ENCODE results near the gene P2RX5. TPM values are rescaled to one million over a fixed set of nuclear protein-coding genes. Genes with fewer than 3 reads are reported as not detected.

P2RX5 gene
- total and polyA plus RNA-seq, 10 of the 15 experiments (the other 5 are each of a cell fraction or from before 2014, with no cell fraction given): 6.9 to 28.8 (median 19.5) TPM

- peak; percentile 90; the same call in 1 of the 2 replicates for TF ChIP-seq ZNF207 (IDR thresholded peaks at IDR 0.05; ENCODE audit: borderline replicate concordance)
- TF ChIP-seq IRF3 (IDR thresholded peaks at IDR 0.05): 0 out of 2 replicates have a peak, but pooled peaks have one; percentile 9
- TF ChIP-seq SMAD5 (IDR thresholded peaks at IDR 0.05; ENCODE audit: low read depth): peak; percentile 51; the same call in 1 of the 2 replicates
- TF ChIP-seq ATF3 (IDR thresholded peaks at IDR 0.05; ENCODE audit: borderline replicate concordance, extremely low read depth, low read depth, low read length): peak; percentile 98
- TF ChIP-seq FOXK2 (IDR thresholded peaks at IDR 0.05): no peak
- peak; percentile 73 for TF ChIP-seq TAF1 (IDR thresholded peaks at IDR 0.05; ENCODE audit: borderline replicate concordance, low read depth, low read length)
- 0 out of 2 replicates have a peak, but pooled peaks have one; percentile 68 for TF ChIP-seq HDAC2 (IDR thresholded peaks at IDR 0.05)
- peak; percentile 24; the same call in 1 of the 2 replicates for TF ChIP-seq RB1 (IDR thresholded peaks at IDR 0.05; ENCODE audit: borderline replicate concordance)
- peak; percentile 40 for TF ChIP-seq SREBF1 (IDR thresholded peaks at IDR 0.05; ENCODE audit: low read length)
- TF ChIP-seq NFXL1 (IDR thresholded peaks at IDR 0.05; ENCODE audit: borderline replicate concordance): no peak
- TF ChIP-seq POU2F2 (IDR thresholded peaks at IDR 0.05; ENCODE audit: borderline replicate concordance, low read depth, low read length): peak; percentile 25; the same call in 1 of the 3 replicates
- TF ChIP-seq BMI1 (IDR thresholded peaks at IDR 0.05; ENCODE audit: borderline replicate concordance): no peak
- peak; percentile 99 for TF ChIP-seq USF1 (IDR thresholded peaks at IDR 0.05; ENCODE audit: borderline replicate concordance, extremely low read length, insufficient read depth, low read depth, low read length)
- no peak for TF ChIP-seq BRCA1 (IDR thresholded peaks at IDR 0.05; ENCODE audit: low read depth, low read length)
- no peak for TF ChIP-seq SUPT20H (IDR thresholded peaks at IDR 0.05; ENCODE audit: borderline replicate concordance, control insufficient read depth, low read depth, low read length)
- peak in 1 of 2 experiments; percentile 74; a peak in 2 of 4 replicates for TF ChIP-seq BHLHE40 (IDR thresholded peaks at IDR 0.05; ENCODE audit: borderline replicate concordance in 1 of 2, low read depth in 2 of 2, low read length in 1 of 2)
- TF ChIP-seq POLR2AphosphoS2 (IDR thresholded peaks at IDR 0.05; ENCODE audit: low read depth, low read length): 0 out of 2 replicates have a peak, but pooled peaks have one; percentile 42
- peak; percentile 87 for TF ChIP-seq DPF2 (IDR thresholded peaks at IDR 0.05)
- no peak for TF ChIP-seq EZH2 (IDR thresholded peaks at IDR 0.05; ENCODE audit: borderline replicate concordance, control insufficient read depth, low read depth, low read length)
- TF ChIP-seq CREM (IDR thresholded peaks at IDR 0.05; ENCODE audit: low read depth): peak; percentile 84
- TF ChIP-seq EGR1 (IDR thresholded peaks at IDR 0.05; ENCODE audit: borderline replicate concordance in 1 of 2, low read depth in 2 of 2, low read length in 2 of 2): peak; percentile 8 to 46; a peak in 1 of 3 replicates
- TF ChIP-seq SP1 (IDR thresholded peaks at IDR 0.05; ENCODE audit: low read depth, low read length): peak; percentile 80
- 0 out of 2 replicates have a peak, but pooled peaks have one; percentile 34 for TF ChIP-seq HDGF (IDR thresholded peaks at IDR 0.05)
- TF ChIP-seq RELB (IDR thresholded peaks at IDR 0.05; ENCODE audit: low read depth): peak; percentile 42; the same call in 1 of the 2 replicates
- peak; percentile 81 for TF ChIP-seq MAX (IDR thresholded peaks at IDR 0.05; ENCODE audit: low read depth, low read length)
- TF ChIP-seq STAT1 (conservative IDR thresholded peaks at IDR 0.05): 0 out of 2 replicates have a peak, but pooled peaks have one; percentile 47
Observed at GRCh38 chr17:3636154-3636907, 59.6 kb downstream of the P2RX5 start, which contains the start of the genes CTNS and SHPK (continued).
